HG02870 (cell line): ENCODE measurements around the gene SERGEF.

ENCODE experiments used
- ATAC-seq: cut with Tn5 transposase; IDR thresholded peaks from one replicate; pipeline ENCODE4 v1.9.1; 2021; ENCODE audit warnings: mild to moderate bottlenecking, moderate library complexity; ENCODE audit not compliant: unreplicated experiment

The SERGEF gene

DNA sequence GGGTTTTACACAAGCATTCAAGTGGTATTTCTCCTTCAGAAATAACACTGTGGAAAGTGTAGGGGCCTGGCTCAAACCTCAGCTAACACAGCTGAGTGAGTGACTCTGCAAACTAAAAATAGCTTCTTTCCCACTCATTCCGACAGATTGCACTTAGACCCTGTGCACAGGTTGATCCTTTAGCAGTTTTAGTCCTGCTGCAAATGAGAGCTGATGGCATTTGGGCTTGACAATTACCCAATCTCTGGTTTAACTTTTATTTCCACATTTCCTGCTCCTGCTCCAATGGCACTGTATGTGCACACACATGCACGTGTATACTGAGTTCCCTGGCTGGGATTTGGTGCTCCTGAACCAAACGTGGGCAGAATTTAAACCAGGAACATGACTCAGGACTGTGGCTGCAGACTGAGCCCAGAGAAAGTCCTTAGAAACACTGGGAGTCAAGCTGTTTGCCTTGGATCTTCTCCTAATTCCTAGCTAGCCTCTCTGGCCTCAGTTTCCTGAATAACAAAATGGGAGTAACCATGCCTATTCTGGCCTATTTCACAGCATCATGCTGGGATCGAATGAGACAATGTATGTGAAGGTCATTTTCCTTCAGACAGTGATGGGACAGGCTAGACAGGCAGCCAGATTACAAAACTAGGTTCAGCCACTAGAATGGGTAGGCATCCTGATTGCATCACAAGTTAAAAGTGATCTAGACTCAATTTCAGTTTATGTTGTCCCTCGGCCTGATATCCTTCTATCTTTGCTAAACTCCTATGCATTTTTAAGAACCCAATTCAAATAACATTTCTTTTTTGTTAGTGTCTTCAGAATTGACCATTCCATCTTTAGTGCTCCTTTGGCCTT is 58.2 kb downstream of the SERGEF start:
- no peak for ATAC-seq

DNA sequence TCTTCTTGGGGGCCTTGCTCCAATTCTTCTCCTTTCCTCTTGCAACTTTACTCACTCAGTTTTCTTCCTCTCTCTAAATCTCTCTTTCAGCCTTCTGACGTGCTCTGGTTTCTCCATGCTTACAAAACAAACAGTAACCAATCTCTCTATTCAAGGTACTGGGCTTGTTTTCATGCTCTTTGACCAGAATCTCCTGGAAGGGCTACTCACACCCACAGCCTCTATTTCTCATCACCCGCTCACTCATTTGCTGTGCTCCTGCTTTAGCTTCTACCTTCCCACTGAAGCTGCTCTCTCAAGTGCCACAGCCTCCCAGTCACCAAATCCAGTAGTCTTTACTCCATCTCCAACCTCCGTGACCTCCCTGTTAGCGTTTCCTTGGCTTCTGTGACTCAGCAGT is 60.4 kb downstream of the SERGEF start:
- ATAC-seq = no peak

GRCh38 chr11:17951685-17952388 is 61.0 kb downstream of the SERGEF start:
- ATAC-seq = no peak

DNA sequence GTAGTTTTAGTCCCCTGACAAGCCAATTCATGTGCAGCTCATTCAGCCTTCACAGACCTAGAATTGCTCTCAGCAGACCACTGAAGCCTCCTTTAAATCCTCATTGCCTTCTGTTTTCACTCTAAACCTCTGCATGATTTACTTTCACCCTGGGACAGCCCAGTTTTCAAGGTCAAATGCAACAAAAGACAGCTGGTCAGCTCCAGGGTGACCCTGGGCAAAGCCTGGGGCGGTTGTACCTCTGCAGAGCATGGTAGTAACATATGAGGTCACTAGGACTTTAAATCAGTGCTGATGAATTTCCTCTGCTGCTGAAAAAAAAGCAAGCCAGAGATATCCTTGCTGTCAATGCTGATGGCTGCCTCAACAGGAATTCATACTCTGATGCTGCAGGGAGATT is 62.2 kb downstream of the SERGEF start:
- no peak for ATAC-seq

DNA sequence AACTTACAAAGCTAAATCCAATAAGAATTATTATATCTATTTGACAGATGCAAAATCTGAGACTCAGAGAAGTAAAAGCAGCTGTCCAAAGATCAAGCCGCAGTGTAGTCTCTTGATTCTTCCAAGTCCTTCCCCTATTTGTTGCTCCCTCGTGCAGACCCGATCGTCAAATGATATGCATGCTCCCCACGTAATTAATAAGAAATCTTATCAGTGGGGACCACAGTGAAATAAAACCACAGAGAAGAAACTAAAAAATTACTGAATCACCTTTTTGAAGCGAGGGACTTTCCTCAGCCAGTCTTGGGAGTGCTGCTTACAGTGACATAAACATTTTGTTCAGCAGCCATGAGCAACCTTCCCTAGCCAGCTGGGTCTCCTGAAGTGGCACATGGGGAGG is 64.6 kb downstream of the SERGEF start:
- no peak for ATAC-seq

GRCh38 chr11:17939542-17939941 is 73.3 kb downstream of the SERGEF start:
- ATAC-seq = no peak

- no peak for ATAC-seq
These were observed 76.1 kb downstream of the SERGEF start for GRCh38 chr11:17936790-17937189.

GRCh38 chr11:17934194-17934593 is 78.7 kb downstream of the SERGEF start:
- ATAC-seq = no peak

DNA sequence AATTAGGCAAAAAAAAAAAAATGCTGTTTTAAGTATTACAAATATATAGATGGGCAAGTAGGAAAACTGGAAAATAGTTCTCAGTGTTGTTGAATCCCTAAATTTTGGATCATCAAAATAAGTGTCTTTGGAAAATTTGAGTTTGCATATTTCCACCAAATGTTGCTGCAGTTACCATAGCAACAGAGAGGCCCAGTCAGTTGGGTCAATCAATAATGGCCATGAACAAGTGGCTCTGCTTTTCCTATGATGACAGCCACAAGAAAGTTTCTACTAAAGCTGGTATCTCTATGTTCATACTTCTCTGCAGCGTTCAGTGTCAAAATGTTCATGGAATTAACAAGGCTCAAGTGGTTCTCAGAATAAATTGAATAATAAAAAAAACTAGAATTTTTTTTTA is 79.1 kb downstream of the SERGEF start:
- ATAC-seq = no peak

DNA sequence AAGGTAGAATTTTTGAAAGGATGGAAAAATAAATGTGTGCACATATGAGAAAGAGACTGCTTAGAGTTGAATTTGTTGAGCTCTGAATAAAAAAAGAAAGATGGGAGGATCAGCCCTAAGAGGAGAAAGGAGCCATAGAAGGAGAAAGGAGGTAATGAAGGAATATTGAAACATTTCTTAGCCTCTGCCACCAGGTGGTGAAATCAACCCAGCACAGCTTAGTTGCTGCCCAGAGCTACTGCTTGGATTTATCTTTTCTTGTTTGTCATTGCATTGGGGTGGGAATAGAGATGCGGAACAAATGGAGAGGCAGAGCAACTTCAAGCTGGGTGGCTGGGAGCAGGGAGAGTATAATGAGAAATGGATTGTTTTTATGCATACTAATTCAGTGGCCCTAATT is 80.4 kb downstream of the SERGEF start:
- ATAC-seq = no peak

DNA sequence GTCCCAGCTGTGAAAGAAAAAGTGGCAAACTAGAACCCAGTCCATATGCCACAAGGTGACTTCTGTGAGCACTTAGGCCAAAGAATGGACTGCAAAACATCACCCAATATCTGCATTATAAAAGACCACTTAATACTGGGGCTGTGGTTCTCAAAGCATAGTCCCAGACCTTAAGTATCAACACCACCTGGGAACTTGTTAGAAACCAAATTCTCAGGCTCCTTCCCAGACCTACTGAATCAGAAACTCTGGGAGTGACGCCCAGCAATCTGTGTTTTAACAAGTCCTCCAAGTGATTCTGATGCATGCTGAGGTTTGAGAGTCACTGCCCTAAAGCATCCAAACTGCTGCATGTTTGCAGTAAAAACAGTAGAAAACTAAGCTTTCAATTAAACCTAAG is 81.3 kb downstream of the SERGEF start:
- ATAC-seq = no peak

GRCh38 chr11:17930544-17931125 is 82.2 kb downstream of the SERGEF start:
- ATAC-seq = no peak

DNA sequence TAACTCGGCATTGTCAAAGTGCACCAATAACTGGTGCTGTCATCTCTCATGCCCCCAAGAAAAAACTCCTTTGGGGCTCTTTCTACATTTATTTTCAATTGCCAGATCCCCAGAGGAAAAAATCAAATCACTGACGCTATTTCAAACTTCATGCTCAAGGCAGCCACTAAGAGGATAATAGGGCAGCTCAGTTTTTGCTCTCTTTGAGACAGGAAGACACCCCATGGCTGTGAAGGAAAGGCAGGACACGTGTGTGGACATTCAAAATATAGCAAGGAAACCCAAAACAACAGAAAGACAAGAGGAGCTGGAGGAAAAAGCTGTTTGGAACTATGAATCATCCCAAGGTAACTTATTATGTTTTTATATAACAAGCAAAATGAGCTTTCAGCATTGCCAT is 83.7 kb downstream of the SERGEF start:
- ATAC-seq = no peak

- no peak for ATAC-seq
These were observed 85.0 kb downstream of the SERGEF start for GRCh38 chr11:17927681-17928343.

DNA sequence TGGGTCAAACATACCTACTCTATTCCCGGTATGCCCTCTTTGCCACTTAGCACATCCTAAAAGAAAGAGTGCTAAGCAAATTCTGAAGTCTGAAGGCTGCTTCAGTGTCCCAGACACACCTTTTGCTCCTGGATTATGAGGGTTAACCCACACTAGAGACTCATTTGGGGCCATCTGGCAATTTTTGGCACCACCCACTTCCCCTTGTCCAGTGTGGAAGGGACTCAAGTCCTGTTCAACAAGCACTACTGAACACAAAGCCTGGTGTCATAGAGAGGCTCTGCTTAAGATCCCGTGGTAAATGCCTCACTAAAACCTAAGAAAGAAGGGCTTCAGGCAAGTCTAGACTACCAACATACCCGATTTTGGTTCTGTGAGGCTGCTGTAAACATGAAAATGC is 85.8 kb downstream of the SERGEF start:
- ATAC-seq = no peak

DNA sequence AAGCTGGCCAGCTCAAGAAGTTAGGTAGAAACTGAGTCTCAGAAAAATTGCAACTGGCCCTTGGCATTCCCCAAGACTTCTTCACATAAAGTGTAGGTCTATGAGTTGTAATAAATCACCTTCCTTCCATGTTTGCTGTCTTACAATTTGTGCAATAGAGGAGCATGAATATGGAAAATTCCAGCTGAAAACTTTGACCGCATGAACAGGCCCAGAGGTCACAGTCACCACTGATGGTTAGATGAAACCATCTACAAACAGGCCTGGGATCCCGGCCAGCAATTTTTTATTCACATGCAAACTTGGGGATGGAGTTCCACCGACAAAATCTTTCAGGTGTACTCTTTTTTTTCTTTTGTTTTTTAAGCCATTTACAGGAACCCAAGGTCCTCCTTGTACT is 88.1 kb downstream of the SERGEF start:
- ATAC-seq = no peak

GRCh38 chr11:17923217-17923616 is 89.6 kb downstream of the SERGEF start:
- ATAC-seq = no peak

DNA sequence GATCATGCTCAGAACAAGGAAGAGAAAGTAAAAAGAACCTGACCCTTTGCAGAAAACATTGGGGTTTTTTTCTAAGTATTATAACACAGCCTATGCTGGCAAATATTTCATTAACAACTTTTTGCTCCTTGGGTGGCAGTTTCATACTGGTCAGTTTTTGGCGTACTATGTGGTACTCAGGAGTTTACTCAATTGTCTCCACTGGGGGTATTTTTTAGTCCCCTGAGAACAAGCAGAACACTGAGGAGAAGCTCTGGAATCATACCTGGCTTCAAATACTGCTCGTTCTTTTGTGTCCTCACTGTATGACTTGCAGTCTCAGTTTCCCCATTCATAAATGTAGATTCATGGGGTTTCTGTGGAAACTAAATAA is 90.4 kb downstream of the SERGEF start:
- ATAC-seq = no peak

- no peak for ATAC-seq
These were observed 91.0 kb downstream of the SERGEF start for GRCh38 chr11:17921659-17922415.

GRCh38 chr11:17918049-17918605 is 94.7 kb downstream of the SERGEF start:
- ATAC-seq = no peak

- ATAC-seq = no peak
These were observed 95.3 kb downstream of the SERGEF start for GRCh38 chr11:17917556-17917955.
